Neural progenitor cell (in vitro differentiated cells): ENCODE results near the gene SMPD3. TPM values are rescaled to one million over a fixed set of nuclear protein-coding genes. Genes with fewer than 3 reads are reported as not detected.

Experiments
- DNase-seq: peaks from one replicate; pipeline ENCODE4 v3.0.0-alpha.2; 2016; ENCODE audit warnings: low spot score
- H2AFZ ChIP-seq: fragments of 200-600 bp; sonication (generic); replicated peaks from 2 replicates; pipeline ENCODE4 v1.6.1; 2016; ENCODE audit warnings: antibody characterized with exemption
- H3F3A ChIP-seq: fragments of 200-600 bp; sonication (generic); 2 replicates; pipeline ENCODE4 v1.6.1; 2016; ENCODE audit warnings: antibody characterized with exemption, low read depth
- H3K27ac ChIP-seq: fragments of 200-600 bp; sonication (generic); 2 replicates; pipeline ENCODE4 v1.5.1; 2016; ENCODE audit warnings: mild to moderate bottlenecking
- H3K27me3 ChIP-seq: fragments of 200-600 bp; sonication (generic); 2 replicates; pipeline ENCODE4 v1.6.1; 2016; ENCODE audit warnings: mild to moderate bottlenecking, moderate library complexity
- H3K36me3 ChIP-seq: fragments of 200-600 bp; sonication (generic); 2 replicates; pipeline ENCODE4 v1.5.1; 2016
- H3K4me1 ChIP-seq: fragments of 200-600 bp; sonication (generic); 2 replicates; pipeline ENCODE4 v1.6.1; 2016; ENCODE audit warnings: mixed run types
- H3K4me2 ChIP-seq: fragments of 200-600 bp; sonication (generic); 2 replicates; pipeline ENCODE4 v1.6.1; 2016
- H3K4me3 ChIP-seq: fragments of 200-600 bp; sonication (generic); 2 replicates; pipeline ENCODE4 v1.5.1; 2016
- H3K79me2 ChIP-seq: fragments of 200-600 bp; sonication (generic); 2 replicates; pipeline ENCODE4 v1.6.1; 2016; ENCODE audit warnings: low read depth
- H3K9ac ChIP-seq: fragments of 200-600 bp; sonication (generic); 2 replicates; pipeline ENCODE4 v1.6.1; 2016
- H3K9me3 ChIP-seq: fragments of 200-600 bp; sonication (generic); 2 replicates; pipeline ENCODE4 v1.5.1; 2016; ENCODE audit warnings: low read depth
- H4K20me1 ChIP-seq: fragments of 200-600 bp; sonication (generic); 2 replicates; pipeline ENCODE4 v1.6.1; 2016; ENCODE audit warnings: low read depth
- H3K27ac Mint-ChIP-seq: 3 replicates; pipeline ENCODE4 v1.8.0; 2021; ENCODE audit warnings: mixed read lengths
- H3K27me3 Mint-ChIP-seq: 2 replicates; pipeline ENCODE4 v1.8.0; 2022; ENCODE audit warnings: low read depth, mild to moderate bottlenecking, inconsistent platforms, moderate library complexity, mixed read lengths; ENCODE audit not compliant: insufficient read depth
- H3K36me3 Mint-ChIP-seq: 3 replicates; pipeline ENCODE4 v1.8.0; 2021; ENCODE audit warnings: mixed read lengths
- H3K4me1 Mint-ChIP-seq: 3 replicates; pipeline ENCODE4 v1.8.0; 2021; ENCODE audit warnings: mixed read lengths
- H3K4me3 Mint-ChIP-seq: 3 replicates; pipeline ENCODE4 v1.8.0; 2021; ENCODE audit warnings: mild to moderate bottlenecking, moderate library complexity, mixed read lengths
- H3K9me3 Mint-ChIP-seq: 3 replicates; pipeline ENCODE4 v1.8.0; 2020; ENCODE audit warnings: mixed read lengths
- CTCF ChIP-seq: fragments of 200-600 bp; sonication (generic); IDR thresholded peaks from 2 replicates; pipeline ENCODE4 v1.5.1; 2017; ENCODE audit warnings: antibody characterized with exemption, mild to moderate bottlenecking
- EZH2 ChIP-seq: fragments of 200-600 bp; sonication (generic); IDR thresholded peaks from 2 replicates; pipeline ENCODE4 v1.6.1; 2017; ENCODE audit warnings: antibody characterized with exemption, mild to moderate bottlenecking, moderate library complexity
- EZH2phosphoT487 ChIP-seq: fragments of 200-600 bp; sonication (generic); IDR thresholded peaks from 2 replicates; pipeline ENCODE4 v1.6.1; 2017; ENCODE audit warnings: antibody characterized with exemption
- total RNA-seq: library from RNA; depleted of rRNA; stranded (reverse); fragments of >200 nt; gene quantifications from 2 replicates; pipeline ENCODE4 v1.2.3, GENCODE V29; 2015; ENCODE audit warnings: low replicate concordance

SMPD3 gene
- total RNA-seq, 1 donor from 2014 or later, result not detected

GRCh38 chr16:68417711-68418301, 30.5 kb downstream of the SMPD3 start:
- H4K20me1 ChIP-seq, result no peaks in the 10 kb centered on the region
- Mint-ChIP-seq H3K4me3 (no peak overlapping the region), H3K9me3 (no peaks in the 10 kb centered on the region), H3K36me3 (no peaks in the 10 kb centered on the region), H3K4me1 (peaks cover 12% of the 10 kb centered on the region), H3K27me3 (peaks cover 5% of the 10 kb centered on the region), H3K27ac (no peak overlapping the region)
- H2AFZ ChIP-seq, result no peak overlapping the region
- no peaks in the 10 kb centered on the region for H3K27me3 ChIP-seq
- no peak overlapping the region for H3K9ac ChIP-seq
- no peaks in the 10 kb centered on the region for H3K9me3 ChIP-seq
- H3F3A ChIP-seq, result no peaks in the 10 kb centered on the region
- H3K27ac ChIP-seq, result no peak overlapping the region
- H3K36me3 ChIP-seq, result no peaks in the 10 kb centered on the region
- no peaks in the 10 kb centered on the region for H3K79me2 ChIP-seq
- H3K4me2 ChIP-seq, result no peak overlapping the region
- TF ChIP-seq EZH2phosphoT487 (no peak), CTCF (no peak), EZH2 (no peak)
- no peak overlapping the region for H3K4me3 ChIP-seq
- H3K4me1 ChIP-seq, result peaks cover 10% of the 10 kb centered on the region
- DNase-seq, result no peak

GRCh38 chr16:68416057-68417046, 32.0 kb downstream of the SMPD3 start:
- no peak overlapping the region for H3K9ac ChIP-seq
- H3K27ac Mint-ChIP-seq, result no peak overlapping the region

GRCh38 chr16:68414581-68414980, 33.7 kb downstream of the SMPD3 start:
- Histone ChIP-seq H3K36me3 (no peaks in the 10 kb centered on the region), H3F3A (no peaks in the 10 kb centered on the region), H3K27ac (no peak overlapping the region), H3K9me3 (no peaks in the 10 kb centered on the region), H3K4me1 (peaks cover 10% of the 10 kb centered on the region), H3K4me3 (no peak overlapping the region), H3K79me2 (no peaks in the 10 kb centered on the region), H4K20me1 (no peaks in the 10 kb centered on the region), H3K27me3 (no peaks in the 10 kb centered on the region), H3K9ac (no peak overlapping the region), H2AFZ (no peak overlapping the region), H3K4me2 (no peak overlapping the region)
- TF ChIP-seq EZH2phosphoT487, result no peak
- no peak for TF ChIP-seq EZH2
- no peak for TF ChIP-seq CTCF
- no peaks in the 10 kb centered on the region for H3K9me3 Mint-ChIP-seq
- no peak overlapping the region for H3K27ac Mint-ChIP-seq
- no peaks in the 10 kb centered on the region for H3K36me3 Mint-ChIP-seq
- H3K4me3 Mint-ChIP-seq, result peak overlapping the region; percentile 5
- DNase-seq, result no peak
- H3K4me1 Mint-ChIP-seq, result peaks cover 12% of the 10 kb centered on the region
- H3K27me3 Mint-ChIP-seq, result peaks cover 5% of the 10 kb centered on the region

More at GRCh38 chr16:68416057-68417046, 32.0 kb downstream of the SMPD3 start:
- H3K27me3 Mint-ChIP-seq, result peaks cover 5% of the 10 kb centered on the region
- H3K27ac ChIP-seq, result no peak overlapping the region
- no peak overlapping the region for H3K4me3 ChIP-seq
- no peaks in the 10 kb centered on the region for H4K20me1 ChIP-seq
- no peaks in the 10 kb centered on the region for H3K36me3 ChIP-seq
- H3K27me3 ChIP-seq, result no peaks in the 10 kb centered on the region
- peak overlapping the region; percentile 31 for H3K4me2 ChIP-seq
- no peaks in the 10 kb centered on the region for H3K9me3 ChIP-seq
- no peak overlapping the region for H3K4me3 Mint-ChIP-seq
- peak overlapping the region; percentile 79 for H2AFZ ChIP-seq
- no peak for DNase-seq
- no peaks in the 10 kb centered on the region for H3K36me3 Mint-ChIP-seq
- no peaks in the 10 kb centered on the region for H3F3A ChIP-seq
- no peaks in the 10 kb centered on the region for H3K79me2 ChIP-seq
- TF ChIP-seq CTCF, result no peak
- no peak for TF ChIP-seq EZH2
- TF ChIP-seq EZH2phosphoT487, result no peak
- peaks cover 12% of the 10 kb centered on the region for H3K4me1 Mint-ChIP-seq
- H3K4me1 ChIP-seq, result peaks cover 10% of the 10 kb centered on the region
- H3K9me3 Mint-ChIP-seq, result no peaks in the 10 kb centered on the region
